A673 (cell line): ENCODE data around the gene MOB3C.

Source experiments
- EZH2 ChIP-seq: fragments of 200-600 bp; sonication (generic); IDR thresholded peaks from 2 replicates; pipeline ENCODE4 v1.6.1; 2017; ENCODE audit warnings: borderline replicate concordance, low read depth, mild to moderate bottlenecking, mixed read lengths, antibody characterized with exemption, low read length; ENCODE audit not compliant: poor library complexity, severe bottlenecking
- TF ChIP-seq, protein P1 (sequence below): fragments of 300-800, 200-600 bp; sonication (generic); conservative IDR thresholded peaks from 2 replicates; pipeline ENCODE4 v1.5.1; 2017; ENCODE audit warnings: low read depth, mild to moderate bottlenecking, antibody characterized with exemption, low read length, moderate library complexity, mixed read lengths

DNA sequence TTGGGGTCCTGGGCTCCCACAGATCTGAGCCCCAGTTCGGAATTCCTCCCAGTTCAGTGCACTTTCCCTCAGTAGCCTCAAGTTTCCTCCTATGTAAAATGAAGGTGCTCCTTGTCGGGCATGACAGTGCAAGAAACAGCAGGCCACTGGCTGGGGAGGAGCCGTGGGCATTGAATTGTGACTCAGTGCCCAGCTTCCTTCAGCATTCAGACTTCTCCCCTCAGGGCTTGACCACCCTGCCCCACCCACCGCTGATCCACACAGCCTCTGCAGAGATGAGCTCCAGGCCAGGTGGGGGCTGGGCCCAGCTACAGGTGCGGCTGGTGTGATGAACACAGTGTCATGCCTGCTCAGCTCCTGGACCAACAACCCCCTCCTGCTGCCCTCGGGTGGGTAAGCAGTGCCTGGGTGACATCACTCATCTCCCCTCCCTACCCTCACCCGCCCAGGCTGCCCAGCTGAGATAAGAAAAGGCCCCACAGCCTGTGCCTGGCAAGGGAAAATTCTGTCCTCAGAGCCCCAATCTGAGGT is 4.9 kb downstream of the MOB3C start:
- TF ChIP-seq, protein P1, sequence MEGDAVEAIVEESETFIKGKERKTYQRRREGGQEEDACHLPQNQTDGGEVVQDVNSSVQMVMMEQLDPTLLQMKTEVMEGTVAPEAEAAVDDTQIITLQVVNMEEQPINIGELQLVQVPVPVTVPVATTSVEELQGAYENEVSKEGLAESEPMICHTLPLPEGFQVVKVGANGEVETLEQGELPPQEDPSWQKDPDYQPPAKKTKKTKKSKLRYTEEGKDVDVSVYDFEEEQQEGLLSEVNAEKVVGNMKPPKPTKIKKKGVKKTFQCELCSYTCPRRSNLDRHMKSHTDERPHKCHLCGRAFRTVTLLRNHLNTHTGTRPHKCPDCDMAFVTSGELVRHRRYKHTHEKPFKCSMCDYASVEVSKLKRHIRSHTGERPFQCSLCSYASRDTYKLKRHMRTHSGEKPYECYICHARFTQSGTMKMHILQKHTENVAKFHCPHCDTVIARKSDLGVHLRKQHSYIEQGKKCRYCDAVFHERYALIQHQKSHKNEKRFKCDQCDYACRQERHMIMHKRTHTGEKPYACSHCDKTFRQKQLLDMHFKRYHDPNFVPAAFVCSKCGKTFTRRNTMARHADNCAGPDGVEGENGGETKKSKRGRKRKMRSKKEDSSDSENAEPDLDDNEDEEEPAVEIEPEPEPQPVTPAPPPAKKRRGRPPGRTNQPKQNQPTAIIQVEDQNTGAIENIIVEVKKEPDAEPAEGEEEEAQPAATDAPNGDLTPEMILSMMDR, result no peak
- TF ChIP-seq EZH2, result no peak
